ENCODE data around the gene PDE3B.
"Not testable (repeated sequence)": the region's sequence is repeated elsewhere in the genome, so short reads cannot be mapped to it uniquely, and the experiment has no call there.

Gene PDE3B

GRCh38 chr11:14643697-14644225, at the start of gene PDE3B:
Gene PDE3B (plus strand): TSS chr11:14643804. CDS start chr11:14644076, 272 bp downstream.
- DNase-seq, result peak in 5 of 6 experiments; percentile 42 to 73 (median 62)

- DNase-seq, result not testable (repeated sequence)
These were observed 48.3 kb upstream of the PDE3B start for GRCh38 chr11:14595261-14595660.

GRCh38 chr11:14607713-14608112, 35.9 kb upstream of the PDE3B start:
- DNase-seq, result no peak

DNA sequence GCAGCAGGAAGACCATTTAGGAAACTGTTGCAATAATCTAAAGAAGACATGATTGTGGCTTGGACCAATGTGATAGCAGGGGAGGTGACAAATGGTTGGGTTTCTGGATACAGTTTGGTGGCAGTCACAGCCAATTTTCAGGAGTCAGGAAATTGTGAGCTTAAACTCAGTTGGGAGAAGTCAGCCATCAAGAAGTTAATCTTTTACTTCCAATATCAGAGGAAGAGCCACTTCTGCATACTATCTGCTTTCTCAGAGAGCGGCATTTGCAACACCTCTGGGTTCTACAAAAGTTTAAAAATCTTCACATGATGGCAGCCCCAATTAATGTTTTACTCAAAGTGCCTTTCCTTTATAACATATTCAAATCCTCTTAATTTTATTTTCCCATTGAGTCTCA, 33.7 kb upstream of the PDE3B start:
- no peak for DNase-seq

GRCh38 chr11:14611939-14612338, 31.7 kb upstream of the PDE3B start:
- no peak for DNase-seq

DNA sequence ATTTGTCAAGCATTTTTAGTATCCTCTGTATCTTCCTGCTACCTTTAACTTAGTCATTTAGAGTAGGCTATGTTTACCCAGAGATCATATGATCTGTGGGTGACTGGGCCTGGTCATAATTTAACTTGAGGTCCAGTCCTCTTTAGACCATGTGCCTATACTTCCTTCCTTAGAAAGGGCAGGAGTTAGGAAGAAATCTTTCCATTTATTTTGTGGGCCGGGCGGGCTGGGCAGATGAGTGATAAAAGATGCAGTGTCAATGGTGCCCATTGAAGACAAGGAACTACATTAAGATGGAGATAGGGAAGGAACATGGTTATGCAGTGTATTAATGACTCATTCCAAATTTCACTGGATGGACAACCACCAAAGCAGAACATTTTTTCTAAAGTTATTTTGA, 30.9 kb upstream of the PDE3B start:
- no peak for DNase-seq

GRCh38 chr11:14614091-14614622, 29.4 kb upstream of the PDE3B start:
- DNase-seq, result no peak

DNA sequence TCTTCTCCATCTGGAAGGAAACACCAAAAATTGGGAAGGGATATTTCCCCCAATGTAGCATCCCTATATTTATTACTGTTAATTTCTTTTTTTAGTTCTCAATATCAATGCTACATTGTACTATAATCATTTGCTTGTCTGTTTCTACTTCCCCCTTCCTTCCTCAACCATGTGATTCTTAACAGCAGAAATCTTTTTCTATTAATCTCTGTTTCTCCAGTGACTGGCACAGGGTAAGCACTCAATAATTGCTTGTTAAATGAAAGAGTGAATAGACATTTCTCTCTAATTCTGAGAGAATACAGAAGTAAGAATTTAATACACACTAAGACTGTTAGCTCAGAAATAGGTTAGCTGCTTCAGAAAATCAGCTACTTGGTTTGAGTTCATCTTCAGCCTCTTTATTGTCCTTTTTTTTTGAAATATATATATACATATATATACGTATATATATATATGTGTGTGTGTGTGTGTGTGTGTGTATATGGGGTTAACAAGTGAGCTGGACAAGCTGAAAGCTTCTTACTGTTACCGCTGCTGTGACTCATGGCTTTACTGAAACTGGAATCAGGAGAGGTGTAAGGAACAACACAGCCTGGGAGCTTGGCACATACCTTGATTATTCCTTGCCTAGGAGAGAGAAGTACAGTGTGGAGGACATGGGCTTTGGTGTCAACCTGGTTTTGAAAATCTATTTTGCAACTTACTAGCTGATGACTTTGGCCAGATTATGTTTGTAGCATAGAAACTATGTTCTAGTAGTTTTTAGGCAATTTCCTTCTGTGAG, 26.2 kb upstream of the PDE3B start:
- DNase-seq, result no peak

GRCh38 chr11:14618060-14618459, 25.5 kb upstream of the PDE3B start:
- no peak for DNase-seq

- no peak for DNase-seq
These were observed 23.7 kb upstream of the PDE3B start for GRCh38 chr11:14619603-14620531.

DNA sequence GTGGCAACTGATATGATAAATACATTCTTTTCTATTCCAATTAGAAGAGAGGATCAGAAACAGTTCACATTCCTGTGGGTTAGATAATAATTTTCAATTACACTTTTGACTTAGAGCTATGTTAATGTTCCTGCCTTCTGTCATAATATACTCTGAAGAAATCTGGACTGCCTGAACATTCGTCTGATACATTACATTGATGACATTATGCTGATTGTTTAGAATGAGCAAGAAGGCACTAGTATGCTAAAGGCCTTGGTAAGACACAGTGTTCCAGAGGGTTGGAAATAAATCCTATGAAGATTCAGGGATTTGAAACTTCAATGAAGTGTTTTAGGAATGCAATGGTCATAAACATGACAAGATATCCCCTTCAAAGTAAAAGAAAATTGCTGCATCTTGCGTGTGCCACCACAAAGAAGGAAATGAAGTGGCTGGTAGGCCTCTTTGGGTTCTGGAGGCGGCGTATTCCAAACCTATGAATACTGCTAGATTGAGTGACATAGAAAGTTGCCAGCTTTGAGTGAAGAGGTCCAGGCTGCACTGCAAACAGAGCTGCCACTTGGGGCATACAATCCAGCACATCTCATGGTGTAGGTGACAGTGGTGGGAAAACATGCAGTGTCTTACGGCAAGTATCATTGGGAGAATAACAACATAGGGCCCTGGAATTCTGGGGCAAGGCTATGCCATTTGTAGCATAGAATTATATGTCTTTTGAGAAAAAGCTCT, 21.2 kb upstream of the PDE3B start:
- DNase-seq, result peak in 1 of 6 experiments; percentile 11

DNA sequence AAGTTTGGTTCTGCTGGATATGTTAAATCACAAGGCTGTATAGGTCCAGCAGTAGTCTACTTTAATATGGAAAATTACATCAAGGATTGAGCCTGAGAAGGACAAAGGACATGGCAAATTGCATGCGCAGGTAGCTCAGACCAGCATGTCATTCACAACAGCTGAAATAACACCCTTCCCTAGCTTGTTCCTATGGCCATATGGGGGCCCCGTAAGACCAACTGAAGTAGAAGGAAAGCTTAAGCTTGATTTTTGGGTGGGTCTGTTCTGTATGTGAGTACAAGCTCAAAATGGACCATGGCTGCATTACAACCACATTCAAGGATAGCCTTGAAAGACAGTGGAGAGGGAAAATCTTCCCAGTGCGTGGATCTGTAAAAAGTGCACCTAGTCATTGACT, 20.6 kb upstream of the PDE3B start:
- DNase-seq, result peak in 2 of 6 experiments; percentile 5

DNA sequence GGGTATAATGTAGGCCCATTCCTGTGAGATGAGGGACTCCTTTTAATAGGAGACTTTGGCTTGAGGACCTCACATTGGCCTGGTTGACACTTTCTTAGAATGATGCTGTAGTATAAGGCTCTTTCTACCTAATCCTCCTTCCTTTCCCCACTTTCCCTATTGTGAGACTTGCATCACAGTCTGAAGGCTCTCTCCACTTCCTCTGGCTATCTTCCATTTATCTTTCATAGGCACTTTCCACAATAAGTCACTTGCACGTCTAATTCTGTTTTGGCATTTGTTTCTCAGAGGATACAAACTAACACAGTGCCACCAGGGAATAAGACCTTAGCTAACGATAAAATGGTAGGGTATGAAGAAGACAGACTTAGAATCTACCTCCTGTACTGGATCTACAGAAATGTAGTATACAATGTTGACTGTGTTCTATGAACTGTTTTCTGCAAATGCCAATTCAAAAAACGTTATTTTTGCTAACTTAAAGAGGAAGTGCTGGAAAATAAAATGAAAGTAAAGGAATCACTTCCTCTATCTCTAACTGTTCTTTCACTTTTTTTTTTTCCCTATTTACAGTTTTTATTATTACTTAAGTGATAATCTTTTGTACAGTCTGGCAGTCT, 17.9 kb upstream of the PDE3B start:
- peak in 1 of 6 experiments; percentile 18 for DNase-seq

GRCh38 chr11:14626650-14627049, 17.0 kb upstream of the PDE3B start:
- DNase-seq, result no peak

DNA sequence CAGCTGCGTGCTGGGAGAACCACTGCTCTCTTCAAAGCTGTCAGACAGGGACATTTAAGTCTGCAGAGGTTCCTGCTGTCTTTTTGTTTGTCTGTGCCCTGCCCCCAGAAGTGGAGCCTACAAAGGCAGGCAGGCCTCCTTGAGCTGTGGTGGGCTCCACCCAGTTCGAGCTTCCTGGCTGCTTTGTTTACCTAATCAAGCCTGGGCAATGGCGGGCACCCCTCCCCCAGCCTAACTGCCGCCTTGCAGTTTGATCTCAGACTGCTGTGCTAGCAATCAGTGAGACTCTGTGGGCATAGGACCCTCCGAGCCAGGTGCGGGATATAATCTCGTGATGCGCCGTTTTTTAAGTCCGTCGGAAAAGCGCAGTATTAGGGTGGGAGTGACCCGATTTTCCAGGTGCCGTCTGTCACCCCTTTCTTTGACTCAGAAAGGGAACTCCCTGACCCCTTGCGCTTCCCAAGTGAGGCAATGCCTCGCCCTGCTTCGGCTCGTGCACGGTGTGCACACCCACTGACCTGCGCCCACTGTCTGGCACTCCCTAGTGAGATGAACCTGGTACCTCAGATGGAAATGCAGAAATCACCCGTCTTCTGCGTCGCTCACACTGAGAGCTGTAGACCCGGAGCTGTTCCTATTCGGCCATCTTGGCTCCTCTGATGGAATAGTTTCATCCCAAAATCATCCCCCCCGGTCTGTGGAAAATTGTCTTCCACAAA, 9.9 kb upstream of the PDE3B start:
- DNase-seq, result peak in 3 of 6 experiments; percentile 23 to 79 (median 52)

DNA sequence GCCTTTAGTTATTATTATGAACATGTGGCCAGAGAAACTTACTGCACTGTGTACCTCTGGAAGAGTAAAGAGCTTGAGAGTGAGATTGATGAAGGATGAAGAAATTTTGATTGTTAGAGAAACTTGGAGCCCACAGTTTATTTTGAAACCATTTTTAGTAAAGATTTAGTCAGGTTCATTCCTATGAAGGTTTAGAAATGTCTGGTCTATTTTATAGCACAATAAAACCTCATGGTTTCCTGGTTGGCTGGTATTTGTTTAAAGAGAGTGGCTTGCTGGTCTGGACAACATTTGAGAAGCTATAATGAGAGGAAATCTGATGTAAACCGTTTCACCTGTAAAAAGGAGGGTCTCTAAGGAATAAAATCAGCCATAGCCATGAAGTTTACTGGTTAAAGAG, 8.8 kb upstream of the PDE3B start:
- no peak for DNase-seq

DNA sequence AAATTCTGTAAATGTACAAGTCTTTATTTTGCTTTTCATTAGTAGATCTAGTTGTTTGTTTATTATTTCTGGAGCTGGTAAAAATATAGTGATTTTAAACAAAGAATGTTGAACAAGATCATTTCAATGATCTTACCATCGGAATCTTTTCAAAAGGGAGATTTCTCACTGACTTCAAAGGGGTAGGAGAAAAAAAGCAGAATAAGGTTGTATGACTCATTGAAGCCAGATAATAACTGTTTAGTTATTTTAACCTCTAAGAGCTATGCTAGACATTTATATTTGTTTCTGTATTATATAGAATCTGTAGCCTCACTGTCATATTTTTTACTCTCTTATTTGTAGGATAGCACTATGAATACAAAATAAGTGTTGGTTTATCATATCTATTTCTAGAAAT, 8.1 kb upstream of the PDE3B start:
- no peak for DNase-seq

DNA sequence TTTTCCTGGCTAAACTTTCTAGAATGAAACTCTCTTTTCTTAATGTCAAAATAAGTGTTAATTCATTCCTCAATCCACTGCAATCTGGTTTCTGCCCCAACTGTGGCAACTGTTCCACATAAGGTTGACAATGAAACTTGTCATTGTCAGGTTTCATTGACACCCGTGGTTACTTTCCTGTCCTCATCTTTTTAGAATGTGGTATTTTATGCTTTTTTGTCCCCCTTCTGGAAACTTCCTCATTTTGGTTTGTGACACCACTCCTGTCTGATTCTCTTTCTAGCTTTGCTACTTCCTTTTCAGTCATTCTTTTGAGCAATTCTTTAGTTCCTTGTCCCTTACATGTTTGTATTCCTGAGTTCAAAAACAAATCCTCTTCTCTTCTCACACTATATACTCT, 7.5 kb upstream of the PDE3B start:
- DNase-seq, result peak in 3 of 6 experiments; percentile 10 to 26 (median 21)

GRCh38 chr11:14637868-14638409, 5.7 kb upstream of the PDE3B start:
- DNase-seq, result no peak

- DNase-seq, result peak in 2 of 6 experiments; percentile 5 to 13
These were observed 5.0 kb upstream of the PDE3B start for GRCh38 chr11:14638561-14638960.

DNA sequence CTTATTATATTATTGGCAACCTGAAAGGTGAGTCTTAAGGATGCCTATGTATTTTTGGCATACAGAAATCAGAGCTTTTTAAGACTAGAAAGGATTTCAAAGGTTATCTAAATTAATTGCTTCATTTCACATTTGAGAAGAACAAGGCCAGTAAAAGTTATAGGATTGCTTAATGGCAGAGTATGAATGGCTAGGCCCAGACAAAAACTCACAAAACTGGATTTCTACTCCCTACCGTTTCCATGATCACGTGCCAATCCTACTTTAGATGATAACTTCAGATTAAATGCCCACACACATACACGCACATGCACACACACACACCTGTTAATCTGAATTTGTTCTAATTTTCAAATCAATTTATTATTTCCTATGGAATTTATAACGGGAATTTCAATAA, 1.8 kb upstream of the PDE3B start:
- no peak for DNase-seq

Measured in stimulated activated naive CD4-positive, alpha-beta T cell (primary cell).